OCI-LY3 (cell line): ENCODE results near the gene PIEZO1.

ENCODE experiments used
- EZH2phosphoT487 ChIP-seq: fragments of 200-600 bp; shearing (Covaris generic); IDR thresholded peaks from 2 replicates; pipeline ENCODE4 v1.6.1; 2018; ENCODE audit warnings: antibody characterized with exemption, mixed run types, low read depth
- TF ChIP-seq, protein P1 (sequence below): fragments of 200-600, 300-600 bp; sonication (generic); IDR thresholded peaks from 2 replicates; pipeline ENCODE4 v1.5.1; 2014; ENCODE audit warnings: antibody characterized with exemption, low read length, low read depth

- TF ChIP-seq, protein P1, sequence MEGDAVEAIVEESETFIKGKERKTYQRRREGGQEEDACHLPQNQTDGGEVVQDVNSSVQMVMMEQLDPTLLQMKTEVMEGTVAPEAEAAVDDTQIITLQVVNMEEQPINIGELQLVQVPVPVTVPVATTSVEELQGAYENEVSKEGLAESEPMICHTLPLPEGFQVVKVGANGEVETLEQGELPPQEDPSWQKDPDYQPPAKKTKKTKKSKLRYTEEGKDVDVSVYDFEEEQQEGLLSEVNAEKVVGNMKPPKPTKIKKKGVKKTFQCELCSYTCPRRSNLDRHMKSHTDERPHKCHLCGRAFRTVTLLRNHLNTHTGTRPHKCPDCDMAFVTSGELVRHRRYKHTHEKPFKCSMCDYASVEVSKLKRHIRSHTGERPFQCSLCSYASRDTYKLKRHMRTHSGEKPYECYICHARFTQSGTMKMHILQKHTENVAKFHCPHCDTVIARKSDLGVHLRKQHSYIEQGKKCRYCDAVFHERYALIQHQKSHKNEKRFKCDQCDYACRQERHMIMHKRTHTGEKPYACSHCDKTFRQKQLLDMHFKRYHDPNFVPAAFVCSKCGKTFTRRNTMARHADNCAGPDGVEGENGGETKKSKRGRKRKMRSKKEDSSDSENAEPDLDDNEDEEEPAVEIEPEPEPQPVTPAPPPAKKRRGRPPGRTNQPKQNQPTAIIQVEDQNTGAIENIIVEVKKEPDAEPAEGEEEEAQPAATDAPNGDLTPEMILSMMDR: no peak
- no peak for TF ChIP-seq EZH2phosphoT487
Measured at GRCh38 chr16:88749358-88749757, 35.7 kb downstream of the PIEZO1 start.
